Gastroesophageal sphincter (tissue), 3 donors: ENCODE measurements around the gene AP2A2.

Source experiments
- POLR2AphosphoS5 ChIP-seq: sonication (generic); formaldehyde crosslinking; IDR thresholded peaks from one replicate; pipeline ENCODE4 v1.6.1; 2017; ENCODE audit warnings: antibody characterized with exemption
- TF ChIP-seq, protein P1 (sequence below), 4 experiments: fragments of 200-600 bp in 2 of 4; fragments of 450-650 bp in 2 of 4; sonication (generic) in 1 of 4; IDR thresholded peaks; one replicate each; pipeline ENCODE4 v1.5.1; 2017 to 2019; ENCODE audit warnings: antibody characterized with exemption in 4 of 4, mild to moderate bottlenecking in 2 of 4, moderate library complexity in 2 of 4

DNA sequence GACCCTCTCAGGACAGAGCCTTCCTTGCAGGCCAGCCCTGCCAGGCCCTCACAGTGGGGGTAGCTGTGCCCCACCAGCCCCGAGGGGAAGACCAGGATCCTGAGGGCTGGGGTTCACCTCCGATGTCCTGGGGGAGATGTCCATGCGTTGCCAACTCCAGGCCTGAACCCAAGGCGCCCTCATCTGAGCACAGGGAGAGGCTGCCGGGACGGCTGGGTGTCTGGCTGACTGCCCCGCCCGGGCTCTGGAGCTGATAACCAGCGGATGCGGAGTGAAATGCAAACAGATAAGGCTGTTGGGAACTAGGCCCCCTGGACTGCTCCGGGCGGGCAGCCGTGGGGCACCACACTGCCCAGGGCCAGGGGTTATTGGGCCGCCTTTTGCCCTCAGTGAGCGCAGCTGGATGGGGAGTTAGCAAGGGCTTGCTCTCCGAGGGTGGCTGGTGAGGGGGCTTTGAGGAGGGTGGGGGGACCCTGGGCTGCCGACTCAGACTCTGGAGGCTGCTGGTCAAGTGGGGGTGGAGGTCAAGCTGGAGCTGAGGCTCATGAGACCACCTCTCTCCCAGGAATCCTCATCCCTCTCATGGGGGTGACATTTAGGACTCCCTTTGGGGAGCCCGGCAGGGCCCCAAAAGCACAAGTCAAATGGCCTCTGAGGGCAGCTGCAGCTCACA lies 116.4 kb downstream of the AP2A2 start:
- TF ChIP-seq, protein P1, sequence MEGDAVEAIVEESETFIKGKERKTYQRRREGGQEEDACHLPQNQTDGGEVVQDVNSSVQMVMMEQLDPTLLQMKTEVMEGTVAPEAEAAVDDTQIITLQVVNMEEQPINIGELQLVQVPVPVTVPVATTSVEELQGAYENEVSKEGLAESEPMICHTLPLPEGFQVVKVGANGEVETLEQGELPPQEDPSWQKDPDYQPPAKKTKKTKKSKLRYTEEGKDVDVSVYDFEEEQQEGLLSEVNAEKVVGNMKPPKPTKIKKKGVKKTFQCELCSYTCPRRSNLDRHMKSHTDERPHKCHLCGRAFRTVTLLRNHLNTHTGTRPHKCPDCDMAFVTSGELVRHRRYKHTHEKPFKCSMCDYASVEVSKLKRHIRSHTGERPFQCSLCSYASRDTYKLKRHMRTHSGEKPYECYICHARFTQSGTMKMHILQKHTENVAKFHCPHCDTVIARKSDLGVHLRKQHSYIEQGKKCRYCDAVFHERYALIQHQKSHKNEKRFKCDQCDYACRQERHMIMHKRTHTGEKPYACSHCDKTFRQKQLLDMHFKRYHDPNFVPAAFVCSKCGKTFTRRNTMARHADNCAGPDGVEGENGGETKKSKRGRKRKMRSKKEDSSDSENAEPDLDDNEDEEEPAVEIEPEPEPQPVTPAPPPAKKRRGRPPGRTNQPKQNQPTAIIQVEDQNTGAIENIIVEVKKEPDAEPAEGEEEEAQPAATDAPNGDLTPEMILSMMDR (IDR thresholded peaks at IDR 0.05), result no peak
- no peak for TF ChIP-seq POLR2AphosphoS5
